DOHH2 (cell line): Measurements from ENCODE around the gene HAUS5.

Experiments used
- H3F3A ChIP-seq: fragments of 200-600 bp; sonication (generic), shearing (Covaris generic); 2 replicates; pipeline ENCODE4 v1.6.0; 2016; ENCODE audit warnings: antibody characterized with exemption, mild to moderate bottlenecking; ENCODE audit not compliant: control insufficient read depth, insufficient read depth
- H3K27ac ChIP-seq: fragments of 200-600 bp; sonication (generic); 2 replicates; pipeline ENCODE4 v1.5.1; 2014; ENCODE audit warnings: low read depth, mild to moderate bottlenecking, low read length, moderate library complexity
- H3K27me3 ChIP-seq: fragments of 200-600 bp; sonication (generic); 2 replicates; pipeline ENCODE4 v1.6.1; 2014; ENCODE audit warnings: mild to moderate bottlenecking, low read length, mixed read lengths; ENCODE audit not compliant: control insufficient read depth
- H3K36me3 ChIP-seq: fragments of 200-600 bp; sonication (generic); 2 replicates; pipeline ENCODE4 v1.6.1; 2014; ENCODE audit warnings: mild to moderate bottlenecking, low read length, moderate library complexity, mixed read lengths; ENCODE audit not compliant: control insufficient read depth
- H3K4me1 ChIP-seq: fragments of 200-600 bp; sonication (generic); 2 replicates; pipeline ENCODE4 v1.6.1; 2014; ENCODE audit warnings: mild to moderate bottlenecking, low read length, mixed read lengths; ENCODE audit not compliant: control insufficient read depth
- H3K4me2 ChIP-seq: fragments of 200-600 bp; sonication (generic); 2 replicates; pipeline ENCODE4 v1.6.0; 2014; ENCODE audit warnings: mild to moderate bottlenecking, low read length, moderate library complexity
- H3K4me3 ChIP-seq: fragments of 200-600 bp; sonication (generic); 2 replicates; pipeline ENCODE4 v1.5.1; 2014; ENCODE audit warnings: mild to moderate bottlenecking, low read length, mixed read lengths
- H3K79me2 ChIP-seq: fragments of 200-600 bp; sonication (generic); 2 replicates; pipeline ENCODE4 v1.6.1; 2014; ENCODE audit warnings: mild to moderate bottlenecking, low read length, mixed read lengths; ENCODE audit not compliant: control insufficient read depth
- H3K9me2 ChIP-seq: fragments of 200-600 bp; sonication (generic); replicated peaks from 2 replicates; pipeline ENCODE4 v1.6.1; 2014; ENCODE audit warnings: mild to moderate bottlenecking, low read length, mixed read lengths; ENCODE audit not compliant: control insufficient read depth
- H3K9me3 ChIP-seq: fragments of 200-600 bp; sonication (generic); 2 replicates; pipeline ENCODE4 v1.6.1; 2014; ENCODE audit warnings: antibody characterized with exemption, low read length, mixed read lengths; ENCODE audit not compliant: control insufficient read depth, insufficient read depth
- H4K20me1 ChIP-seq: fragments of 200-600 bp; sonication (generic); 2 replicates; pipeline ENCODE4 v1.6.0; 2014; ENCODE audit warnings: low read depth, mild to moderate bottlenecking, antibody characterized with exemption, low read length, moderate library complexity; ENCODE audit not compliant: control insufficient read depth, insufficient read depth
- EZH2phosphoT487 ChIP-seq: fragments of 200-600 bp; sonication (generic); IDR thresholded peaks from 2 replicates; pipeline ENCODE4 v1.6.1; 2017; ENCODE audit warnings: borderline replicate concordance, mild to moderate bottlenecking, antibody characterized with exemption, low read length, moderate library complexity, mixed read lengths
- TF ChIP-seq, protein P1 (sequence below): fragments of 200-600 bp; sonication (generic); IDR thresholded peaks from one replicate; pipeline ENCODE4 v1.5.1; 2014; ENCODE audit warnings: antibody characterized with exemption, mild to moderate bottlenecking, low read depth, low read length; ENCODE audit not compliant: poor library complexity, severe bottlenecking

HAUS5 gene, protein sequence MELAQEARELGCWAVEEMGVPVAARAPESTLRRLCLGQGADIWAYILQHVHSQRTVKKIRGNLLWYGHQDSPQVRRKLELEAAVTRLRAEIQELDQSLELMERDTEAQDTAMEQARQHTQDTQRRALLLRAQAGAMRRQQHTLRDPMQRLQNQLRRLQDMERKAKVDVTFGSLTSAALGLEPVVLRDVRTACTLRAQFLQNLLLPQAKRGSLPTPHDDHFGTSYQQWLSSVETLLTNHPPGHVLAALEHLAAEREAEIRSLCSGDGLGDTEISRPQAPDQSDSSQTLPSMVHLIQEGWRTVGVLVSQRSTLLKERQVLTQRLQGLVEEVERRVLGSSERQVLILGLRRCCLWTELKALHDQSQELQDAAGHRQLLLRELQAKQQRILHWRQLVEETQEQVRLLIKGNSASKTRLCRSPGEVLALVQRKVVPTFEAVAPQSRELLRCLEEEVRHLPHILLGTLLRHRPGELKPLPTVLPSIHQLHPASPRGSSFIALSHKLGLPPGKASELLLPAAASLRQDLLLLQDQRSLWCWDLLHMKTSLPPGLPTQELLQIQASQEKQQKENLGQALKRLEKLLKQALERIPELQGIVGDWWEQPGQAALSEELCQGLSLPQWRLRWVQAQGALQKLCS

DNA sequence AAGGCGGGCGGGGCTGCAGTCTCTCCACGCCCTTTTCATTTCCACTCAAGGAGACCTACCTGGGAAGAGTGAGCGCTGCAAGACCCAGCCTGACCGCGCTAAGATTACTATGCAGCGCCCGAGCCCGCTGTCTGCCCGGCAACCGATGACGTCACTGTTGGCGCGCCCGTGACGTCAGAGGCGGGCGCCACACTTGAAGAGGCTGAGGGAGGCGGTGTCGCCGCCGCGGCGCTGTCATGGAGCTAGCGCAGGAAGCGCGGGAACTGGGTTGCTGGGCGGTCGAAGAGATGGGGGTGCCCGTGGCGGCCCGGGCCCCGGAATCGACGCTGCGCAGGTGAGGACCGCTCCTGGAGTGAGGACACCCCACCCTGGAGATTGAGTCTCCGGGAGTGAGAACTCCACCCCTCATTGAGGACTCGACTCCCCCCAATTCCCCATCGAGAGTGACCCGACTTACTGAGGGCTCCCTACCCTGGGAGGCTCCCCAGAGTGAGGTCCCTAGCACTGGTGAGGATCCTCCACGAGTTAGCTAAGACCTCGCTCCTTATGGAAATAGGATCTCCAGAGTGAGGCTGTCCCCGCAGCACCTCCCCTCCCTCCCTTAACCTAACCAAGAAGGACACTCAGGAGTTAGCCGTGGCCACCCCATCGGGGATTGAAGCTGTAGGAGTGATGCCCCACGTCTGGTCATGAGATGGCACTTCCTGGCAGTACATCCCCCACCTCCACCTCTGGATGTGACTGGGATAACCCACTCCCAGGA is at the start of gene HAUS5:
HAUS5 (plus strand) TSS at position 177 of the 763 bp plus-strand sequence; CDS start at position 237, 60 bp downstream.
- H4K20me1 ChIP-seq = no peaks in the 10 kb centered on the region
- H3K4me3 ChIP-seq = peak within 1 kb of the TSS; percentile 81
- peaks cover 27% of the 10 kb centered on the region for H3K36me3 ChIP-seq
- peaks cover 15% of the 10 kb centered on the region for H3K79me2 ChIP-seq
- peak within 1 kb of the TSS; percentile 76 for H3K4me2 ChIP-seq
- no peaks in the 10 kb centered on the region for H3K27me3 ChIP-seq
- H3K9me3 ChIP-seq = no peaks in the 10 kb centered on the region
- no peaks in the 10 kb centered on the region for H3K9me2 ChIP-seq
- H3K4me1 ChIP-seq = peaks cover 28% of the 10 kb centered on the region
- TF ChIP-seq EZH2phosphoT487 = no peak
- TF ChIP-seq, protein P1, sequence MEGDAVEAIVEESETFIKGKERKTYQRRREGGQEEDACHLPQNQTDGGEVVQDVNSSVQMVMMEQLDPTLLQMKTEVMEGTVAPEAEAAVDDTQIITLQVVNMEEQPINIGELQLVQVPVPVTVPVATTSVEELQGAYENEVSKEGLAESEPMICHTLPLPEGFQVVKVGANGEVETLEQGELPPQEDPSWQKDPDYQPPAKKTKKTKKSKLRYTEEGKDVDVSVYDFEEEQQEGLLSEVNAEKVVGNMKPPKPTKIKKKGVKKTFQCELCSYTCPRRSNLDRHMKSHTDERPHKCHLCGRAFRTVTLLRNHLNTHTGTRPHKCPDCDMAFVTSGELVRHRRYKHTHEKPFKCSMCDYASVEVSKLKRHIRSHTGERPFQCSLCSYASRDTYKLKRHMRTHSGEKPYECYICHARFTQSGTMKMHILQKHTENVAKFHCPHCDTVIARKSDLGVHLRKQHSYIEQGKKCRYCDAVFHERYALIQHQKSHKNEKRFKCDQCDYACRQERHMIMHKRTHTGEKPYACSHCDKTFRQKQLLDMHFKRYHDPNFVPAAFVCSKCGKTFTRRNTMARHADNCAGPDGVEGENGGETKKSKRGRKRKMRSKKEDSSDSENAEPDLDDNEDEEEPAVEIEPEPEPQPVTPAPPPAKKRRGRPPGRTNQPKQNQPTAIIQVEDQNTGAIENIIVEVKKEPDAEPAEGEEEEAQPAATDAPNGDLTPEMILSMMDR = no peak
- H3K27ac ChIP-seq = peak within 1 kb of the TSS; percentile 25; the same call in 1 of the 2 replicates
- H3F3A ChIP-seq = no peaks in the 10 kb centered on the region

DNA sequence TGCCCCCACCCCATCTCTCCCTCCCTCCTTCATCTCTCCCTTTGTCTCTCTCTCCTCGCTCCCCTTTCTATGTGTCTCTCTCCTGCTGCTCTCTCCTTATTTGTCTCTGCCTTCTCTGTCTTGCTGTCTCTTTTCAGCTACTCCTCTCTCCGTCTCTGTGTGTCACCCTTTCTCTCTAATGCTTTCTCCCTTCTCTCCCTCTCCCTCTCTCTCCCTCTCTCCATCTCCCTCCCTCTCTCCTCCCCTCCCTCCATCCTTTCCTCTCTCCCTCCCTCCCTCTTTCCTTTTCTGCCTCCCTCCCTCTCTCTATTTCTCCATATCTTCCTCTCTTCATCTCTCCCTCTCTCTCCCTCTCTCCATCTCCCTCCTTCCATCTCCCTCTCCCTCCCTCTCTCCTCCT is 49.8 kb upstream of the HAUS5 start:
- H3K4me3 ChIP-seq = no peak overlapping the region
- H3K4me2 ChIP-seq = no peak overlapping the region
- H3K27ac ChIP-seq = no peak overlapping the region
- no peaks in the 10 kb centered on the region for H3K79me2 ChIP-seq
- H4K20me1 ChIP-seq = no peaks in the 10 kb centered on the region; the same call in 1 of the 2 replicates
- H3F3A ChIP-seq = no peaks in the 10 kb centered on the region
- peaks cover 19% of the 10 kb centered on the region for H3K27me3 ChIP-seq
- no peak for TF ChIP-seq EZH2phosphoT487
- TF ChIP-seq, protein P1 = no peak
- H3K4me1 ChIP-seq = peaks cover 11% of the 10 kb centered on the region
- H3K36me3 ChIP-seq = no peaks in the 10 kb centered on the region
- no peaks in the 10 kb centered on the region for H3K9me2 ChIP-seq
- H3K9me3 ChIP-seq = no peaks in the 10 kb centered on the region

DNA sequence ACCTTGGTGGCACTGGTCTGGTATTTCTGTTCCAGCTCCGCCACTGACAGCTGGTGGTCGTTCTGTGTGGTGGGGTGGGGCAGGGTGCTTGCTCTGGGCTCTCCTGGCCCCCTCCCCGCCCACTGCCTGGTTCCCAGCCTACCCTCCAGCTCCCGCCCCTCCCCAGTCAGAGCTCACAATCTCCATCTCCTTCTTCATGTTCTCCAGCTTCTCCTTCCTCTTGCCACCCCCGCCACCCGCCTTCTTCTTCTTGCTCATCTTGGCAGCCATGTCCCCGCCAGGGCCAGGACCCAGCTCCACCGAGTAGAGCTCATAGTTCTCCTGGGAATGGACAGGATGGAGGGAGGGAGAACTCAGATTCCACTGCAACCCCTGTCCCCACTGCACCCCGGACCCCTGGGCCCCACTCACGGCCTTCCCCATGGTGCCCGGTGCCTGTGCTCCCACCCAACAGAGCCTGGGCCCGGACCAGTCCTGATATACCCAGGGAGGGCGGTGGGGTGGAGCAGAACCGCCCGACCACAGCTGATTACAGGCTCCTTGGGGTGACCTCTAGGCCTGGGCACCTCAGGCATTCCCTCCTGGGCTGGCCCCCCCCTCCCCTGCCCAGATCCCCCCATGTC is 49.2 kb upstream of the HAUS5 start, which contains the start of gene ATP4A:
ATP4A (minus strand) TSS at position 452 of the 623 bp plus-strand sequence; CDS start at position 423, 29 bp downstream.
- Histone ChIP-seq H3K27ac (no peak within 1 kb of the TSS), H3K9me2 (no peaks in the 10 kb centered on the region), H3K79me2 (no peaks in the 10 kb centered on the region), H3K36me3 (no peaks in the 10 kb centered on the region), H3K4me3 (no peak within 1 kb of the TSS), H3K9me3 (no peaks in the 10 kb centered on the region), H3F3A (no peaks in the 10 kb centered on the region), H3K4me2 (no peak within 1 kb of the TSS), H4K20me1 (no peaks in the 10 kb centered on the region; the same call in 1 of the 2 replicates), H3K27me3 (peaks cover 19% of the 10 kb centered on the region), H3K4me1 (peaks cover 11% of the 10 kb centered on the region)
- no peak for TF ChIP-seq EZH2phosphoT487
- TF ChIP-seq, protein P1 = no peak
